ENCODE measurements around the gene PXT1. TPM values are rescaled to one million over a fixed set of nuclear protein-coding genes. Genes with fewer than 3 reads are reported as not detected.

Gene PXT1
- polyA plus RNA-seq, 3 donors, result 0.13 to 0.31 (median 0.24) TPM

- intact Hi-C loops (cut with micrococcal nuclease), result no loop called here
- no peak overlapping the region for H3K27ac ChIP-seq (ENCODE audit: low read depth in 1 of 2, low read length in 2 of 2)
- H3K4me1 ChIP-seq (ENCODE audit: control insufficient read depth in 1 of 2, insufficient read depth in 2 of 2, low read length in 2 of 2), result peaks cover 7 to 8% of the 10 kb centered on the region in 2 donors
- Mint-ChIP-seq H3K27ac (no peak overlapping the region), H3K36me3 (peaks cover 20 to 38% of the 10 kb centered on the region in 2 donors), H3K4me3 (no peak overlapping the region), H3K27me3 (ENCODE audit: low read depth in 3 of 3) (no peaks in the 10 kb centered on the region), H3K9me3 (peaks cover 0 to 2% (median 0%) of the 10 kb centered on the region in 7 donors), H3K4me1 (peaks cover 19% of the 10 kb centered on the region)
- peaks cover 27 to 33% of the 10 kb centered on the region in 2 donors for H3K36me3 ChIP-seq (replicated peaks in 1 of 2; ENCODE audit: control insufficient read depth in 1 of 2, insufficient read depth in 2 of 2, low read length in 2 of 2)
- H4K20me1 ChIP-seq (ENCODE audit: insufficient read depth, low read length), result peaks cover 92% of the 10 kb centered on the region
- no peak for DNase-seq
- H3K79me2 ChIP-seq (ENCODE audit: insufficient read depth, low read length), result peaks cover 96% of the 10 kb centered on the region
- H3K9ac ChIP-seq (ENCODE audit: insufficient read depth, low read length, poor library complexity, severe bottlenecking), result no peak overlapping the region
- H3K4me3 ChIP-seq (replicated peaks in 1 of 3; ENCODE audit: low read depth in 2 of 3, low read length in 3 of 3), result no peak overlapping the region
- H2AFZ ChIP-seq (ENCODE audit: insufficient read depth, low read depth, low read length, poor library complexity, severe bottlenecking), result no peak overlapping the region
- H3K4me2 ChIP-seq (replicated peaks; ENCODE audit: extremely low read depth, low read length, poor library complexity, severe bottlenecking), result no peak overlapping the region
- WGBS (ENCODE audit: insufficient coverage), result 100% methylated on average over 1 of the region's 3 CpGs
- no peaks in the 10 kb centered on the region for H3K9me3 ChIP-seq (replicated peaks in 1 of 2; ENCODE audit: control insufficient read depth in 1 of 2, insufficient read depth in 1 of 2, low read length in 2 of 2)
- TF ChIP-seq CTCF (IDR thresholded peaks at IDR 0.05), result no peak
- H3K27me3 ChIP-seq (ENCODE audit: control insufficient read depth in 2 of 2, insufficient read depth in 2 of 2, low read length in 2 of 2), result no peaks in the 10 kb centered on the region
Measured at GRCh38 chr6:36467625-36468024, 25.0 kb upstream of the PXT1 start.

- intact Hi-C loops (cut with micrococcal nuclease), result no loop called here
- H2AFZ ChIP-seq (ENCODE audit: insufficient read depth, low read depth, low read length, poor library complexity, severe bottlenecking), result no peak overlapping the region
Measured at GRCh38 chr6:36464233-36464632, 21.6 kb upstream of the PXT1 start.

More at GRCh38 chr6:36464233-36464632, 21.6 kb upstream of the PXT1 start:
- Histone ChIP-seq H3K4me2 (replicated peaks; ENCODE audit: extremely low read depth, low read length, poor library complexity, severe bottlenecking) (no peak overlapping the region), H3K27ac (ENCODE audit: low read depth in 1 of 2, low read length in 2 of 2) (no peak overlapping the region), H3K4me3 (replicated peaks in 1 of 3; ENCODE audit: low read depth in 2 of 3, low read length in 3 of 3) (no peak overlapping the region), H3K27me3 (ENCODE audit: control insufficient read depth in 2 of 2, insufficient read depth in 2 of 2, low read length in 2 of 2) (no peaks in the 10 kb centered on the region), H4K20me1 (ENCODE audit: insufficient read depth, low read length) (peaks cover 99% of the 10 kb centered on the region), H3K79me2 (ENCODE audit: insufficient read depth, low read length) (peaks cover 100% of the 10 kb centered on the region), H3K9ac (ENCODE audit: insufficient read depth, low read length, poor library complexity, severe bottlenecking) (no peak overlapping the region), H3K9me3 (replicated peaks in 1 of 2; ENCODE audit: control insufficient read depth in 1 of 2, insufficient read depth in 1 of 2, low read length in 2 of 2) (no peaks in the 10 kb centered on the region), H3K36me3 (replicated peaks in 1 of 2; ENCODE audit: control insufficient read depth in 1 of 2, insufficient read depth in 2 of 2, low read length in 2 of 2) (peaks cover 3 to 16% of the 10 kb centered on the region in 2 donors), H3K4me1 (ENCODE audit: control insufficient read depth in 1 of 2, insufficient read depth in 2 of 2, low read length in 2 of 2) (peaks cover 13 to 16% of the 10 kb centered on the region in 2 donors)
- H3K4me1 Mint-ChIP-seq, result peaks cover 31% of the 10 kb centered on the region
- H3K4me3 Mint-ChIP-seq, result no peak overlapping the region
- DNase-seq, result no peak
- no peak overlapping the region for H3K27ac Mint-ChIP-seq
- no CpG with 5 or more reads among the region's 1 CpG for WGBS (ENCODE audit: insufficient coverage)
- H3K9me3 Mint-ChIP-seq, result no peaks in the 10 kb centered on the region
- TF ChIP-seq CTCF (IDR thresholded peaks at IDR 0.05), result no peak
- peaks cover 10 to 22% of the 10 kb centered on the region in 2 donors for H3K36me3 Mint-ChIP-seq
- H3K27me3 Mint-ChIP-seq (ENCODE audit: low read depth in 3 of 3), result no peaks in the 10 kb centered on the region
